Head of caudate nucleus (tissue), 42 donors: ENCODE data around the gene NPR3.

Experiments used
- DNase-seq, 42 donors: peaks; one replicate each; pipeline versions ENCODE4 v3.0.0 to v3.0.0-alpha.2; 2020 to 2021; ENCODE audit warnings: mixed read lengths in 7 of 42
- intact Hi-C: fragments of 100-400 bp; cut with DNase I; formaldehyde crosslinking; loops from one replicate; pipeline ENCODE4 v1.15.0; 2022

The NPR3 gene, protein sequence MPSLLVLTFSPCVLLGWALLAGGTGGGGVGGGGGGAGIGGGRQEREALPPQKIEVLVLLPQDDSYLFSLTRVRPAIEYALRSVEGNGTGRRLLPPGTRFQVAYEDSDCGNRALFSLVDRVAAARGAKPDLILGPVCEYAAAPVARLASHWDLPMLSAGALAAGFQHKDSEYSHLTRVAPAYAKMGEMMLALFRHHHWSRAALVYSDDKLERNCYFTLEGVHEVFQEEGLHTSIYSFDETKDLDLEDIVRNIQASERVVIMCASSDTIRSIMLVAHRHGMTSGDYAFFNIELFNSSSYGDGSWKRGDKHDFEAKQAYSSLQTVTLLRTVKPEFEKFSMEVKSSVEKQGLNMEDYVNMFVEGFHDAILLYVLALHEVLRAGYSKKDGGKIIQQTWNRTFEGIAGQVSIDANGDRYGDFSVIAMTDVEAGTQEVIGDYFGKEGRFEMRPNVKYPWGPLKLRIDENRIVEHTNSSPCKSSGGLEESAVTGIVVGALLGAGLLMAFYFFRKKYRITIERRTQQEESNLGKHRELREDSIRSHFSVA

DNA sequence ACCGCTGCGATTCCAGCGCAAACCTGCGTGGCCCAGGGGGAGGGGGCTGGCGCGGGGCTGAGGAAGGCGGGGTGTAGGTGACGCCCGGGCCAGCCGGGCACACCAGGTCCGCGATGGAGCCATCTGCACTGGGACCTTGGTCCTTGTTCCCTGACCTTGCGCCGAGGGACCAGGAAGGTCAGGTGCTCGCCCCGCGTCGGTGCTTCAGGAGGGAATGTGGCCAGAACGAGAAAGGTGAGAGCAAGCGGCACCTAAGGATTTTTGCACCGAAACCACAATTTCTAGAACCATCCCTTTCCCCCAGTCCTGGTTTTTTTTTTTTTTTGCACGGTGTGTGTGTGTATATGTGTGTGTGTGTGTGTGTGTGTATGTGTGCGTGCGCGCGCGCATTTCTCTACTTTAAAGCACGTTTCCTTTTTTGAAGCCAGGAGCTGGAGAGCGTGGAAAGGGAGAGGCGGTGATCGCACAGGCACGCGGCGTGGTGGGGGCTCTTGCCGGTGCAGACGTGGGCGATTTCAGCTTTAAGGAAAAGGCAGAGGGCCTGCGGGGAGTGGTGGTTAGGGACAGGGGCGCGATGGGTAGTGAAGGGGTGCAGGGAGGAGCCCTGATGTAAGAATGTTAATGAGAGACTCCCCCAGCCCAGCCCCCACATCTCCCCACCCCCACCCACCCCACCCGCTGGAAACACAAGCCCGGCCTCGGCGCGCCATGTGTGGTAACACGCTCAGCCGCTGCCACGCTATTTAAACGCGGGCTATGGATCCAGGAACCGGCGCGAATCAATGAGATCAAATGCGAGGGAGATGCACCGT is at the start of gene NPR3:
Gene NPR3, plus strand, starts transcription at position 772 of the 812 bp plus-strand sequence. CDS start 456 bp downstream, outside the sequence.
- peak in 13 of 42 donors; percentile 2 to 54 (median 23) for DNase-seq
- intact Hi-C loops = no loop called here

- no peak for DNase-seq
- intact Hi-C loops = no loop called here
Observed at GRCh38 chr5:32664523-32664922, 46.6 kb upstream of the NPR3 start.

GRCh38 chr5:32668552-32668951 is 42.6 kb upstream of the NPR3 start:
- intact Hi-C loops = no loop called here
- DNase-seq = no peak

- DNase-seq = no peak
- intact Hi-C loops = no loop called here
Observed at GRCh38 chr5:32673272-32673671, 37.8 kb upstream of the NPR3 start.

DNA sequence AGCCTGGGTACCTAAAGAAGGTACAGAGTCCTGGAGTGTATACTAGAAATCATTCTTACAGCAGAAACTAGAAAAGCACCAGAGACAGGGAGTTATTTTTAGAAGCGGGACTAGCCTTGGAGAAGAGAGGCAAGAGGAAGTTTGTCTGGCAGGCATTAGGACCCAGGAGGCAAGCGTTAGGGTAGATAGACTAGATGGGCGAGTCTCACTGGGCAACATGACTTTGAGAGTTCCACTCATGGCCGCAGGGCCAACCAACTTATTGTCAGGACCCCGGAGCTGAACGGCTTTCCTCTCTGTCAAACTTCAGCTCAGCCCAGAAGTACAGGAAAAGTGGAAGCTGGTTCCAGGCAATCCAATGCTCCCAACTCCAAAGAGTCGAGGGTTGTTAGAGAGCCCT is 34.1 kb upstream of the NPR3 start:
- no peak for DNase-seq
- intact Hi-C loops = no loop called here

GRCh38 chr5:32678472-32678871 is 32.6 kb upstream of the NPR3 start:
- intact Hi-C loops = no loop called here
- DNase-seq = no peak

DNA sequence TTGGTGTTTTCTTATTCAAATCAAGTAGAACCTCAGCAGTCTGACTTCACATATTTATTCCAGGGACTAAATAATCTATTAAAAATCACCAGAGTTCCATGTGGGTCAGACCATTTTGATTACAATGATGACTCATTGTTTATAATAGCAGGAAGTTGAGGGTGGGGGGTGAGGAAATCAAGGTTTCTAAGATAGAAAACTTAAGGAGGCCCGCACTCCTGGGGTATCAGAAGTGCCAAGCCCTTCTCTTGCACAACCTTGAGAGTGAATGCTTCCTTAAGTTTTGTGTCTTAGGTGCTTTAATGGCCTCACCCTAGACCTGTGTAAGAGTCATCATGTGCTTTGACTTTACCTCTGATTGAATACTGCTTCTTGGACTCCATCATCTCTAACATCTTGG is 31.9 kb upstream of the NPR3 start:
- no peak for DNase-seq
- intact Hi-C loops = no loop called here

DNA sequence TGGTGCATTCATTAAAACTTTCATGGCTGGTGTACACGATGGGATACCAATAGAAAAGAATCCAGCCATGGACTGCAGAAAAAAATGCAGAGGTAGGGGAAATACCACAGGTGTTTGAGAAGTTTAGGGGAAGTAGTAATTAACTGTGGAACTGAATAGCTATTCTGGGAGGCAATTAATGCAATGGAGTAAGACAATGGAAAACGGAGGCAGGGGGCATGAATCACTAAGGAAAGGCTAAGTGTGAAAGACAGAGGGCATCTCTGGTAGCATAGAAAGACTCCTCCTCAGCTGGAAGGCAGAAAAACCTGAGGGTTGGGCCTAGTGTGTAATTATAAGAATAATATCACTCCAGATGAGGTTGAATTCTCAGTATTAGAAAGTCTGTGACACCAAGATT is 30.9 kb upstream of the NPR3 start:
- no peak for DNase-seq
- intact Hi-C loops = no loop called here

DNA sequence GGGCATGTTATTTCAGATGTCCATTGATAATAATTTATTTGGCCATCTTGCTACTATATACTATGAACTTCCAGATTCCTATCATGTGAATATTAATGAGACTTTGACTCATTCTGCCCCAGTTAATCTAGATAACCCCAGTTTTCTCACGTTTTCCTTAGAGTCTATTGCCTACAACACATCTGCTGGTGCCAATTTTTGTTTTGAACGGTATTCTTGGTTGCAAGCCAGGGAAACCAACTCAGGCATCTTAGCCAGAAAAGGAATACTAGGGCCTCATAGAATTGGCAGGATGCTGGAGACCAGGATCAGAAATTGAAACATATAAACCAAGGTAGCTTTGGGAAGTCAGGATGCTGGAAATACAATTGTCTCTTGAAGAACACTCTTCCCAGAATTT is 28.0 kb upstream of the NPR3 start:
- DNase-seq = no peak
- intact Hi-C loops = no loop called here

DNA sequence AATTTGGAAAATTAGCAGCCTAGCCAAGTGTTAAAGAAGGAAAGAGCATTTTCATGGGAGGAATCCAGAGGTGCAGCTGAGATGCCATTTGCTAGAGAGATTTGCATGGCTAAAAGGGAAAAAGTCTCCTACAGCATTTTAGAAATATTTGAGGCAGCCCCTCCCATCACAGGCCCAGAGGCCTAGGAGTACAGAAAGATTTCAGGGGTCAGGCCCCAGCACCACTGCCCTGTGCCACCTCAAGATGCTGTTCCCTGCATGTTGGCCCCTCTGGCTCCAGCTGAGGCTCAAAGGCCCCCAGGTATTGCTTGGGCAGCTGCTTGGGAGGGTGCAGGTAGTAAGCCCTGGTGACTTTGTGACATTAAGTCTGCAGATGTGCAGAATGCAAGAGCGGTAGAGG is 26.9 kb upstream of the NPR3 start:
- intact Hi-C loops = no loop called here
- no peak for DNase-seq

GRCh38 chr5:32686799-32687498 is 24.2 kb upstream of the NPR3 start:
- intact Hi-C loops = no loop called here
- DNase-seq = no peak

GRCh38 chr5:32687499-32687831 is 23.7 kb upstream of the NPR3 start:
- intact Hi-C loops = no loop called here
- no peak for DNase-seq

DNA sequence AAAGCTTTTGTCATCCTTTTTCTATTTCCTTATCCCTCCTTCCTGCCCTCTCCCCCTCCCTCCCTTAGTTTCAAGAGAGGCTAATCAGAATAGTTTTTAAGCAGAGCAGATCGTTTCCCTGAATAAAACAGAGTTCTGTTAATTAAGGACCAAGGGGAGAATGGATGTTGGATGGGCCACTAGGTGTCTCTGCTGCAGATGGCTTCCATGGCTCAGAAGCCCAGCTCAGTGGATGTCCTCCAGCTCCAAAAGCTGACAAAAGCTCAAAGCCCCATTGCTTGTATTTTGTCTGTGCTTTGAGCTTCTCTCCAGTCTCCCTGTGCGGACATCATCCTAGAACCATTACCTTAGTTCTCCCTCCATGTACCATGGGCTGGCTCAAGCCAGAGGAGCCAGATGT is 21.0 kb upstream of the NPR3 start:
- intact Hi-C loops = no loop called here
- DNase-seq = no peak

DNA sequence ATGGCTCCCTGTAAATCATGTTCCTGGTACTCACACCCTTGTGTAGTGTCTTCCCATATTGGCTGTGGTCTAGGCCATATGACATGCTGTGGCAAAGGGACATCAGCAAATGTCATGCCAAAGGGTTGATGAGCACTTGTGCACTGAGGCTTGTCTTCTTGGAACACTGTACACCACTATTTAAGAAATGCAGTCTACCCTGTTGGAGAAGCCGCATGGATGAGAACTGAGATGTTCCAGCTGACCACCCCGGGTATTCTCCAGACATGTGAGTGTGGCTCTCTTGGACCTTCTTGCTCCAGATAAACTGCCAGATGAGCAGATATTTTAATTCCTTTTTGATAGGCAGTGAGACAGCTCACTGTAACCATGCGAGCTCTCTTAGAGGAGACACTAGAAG is 20.5 kb upstream of the NPR3 start:
- no peak for DNase-seq
- intact Hi-C loops = no loop called here

DNA sequence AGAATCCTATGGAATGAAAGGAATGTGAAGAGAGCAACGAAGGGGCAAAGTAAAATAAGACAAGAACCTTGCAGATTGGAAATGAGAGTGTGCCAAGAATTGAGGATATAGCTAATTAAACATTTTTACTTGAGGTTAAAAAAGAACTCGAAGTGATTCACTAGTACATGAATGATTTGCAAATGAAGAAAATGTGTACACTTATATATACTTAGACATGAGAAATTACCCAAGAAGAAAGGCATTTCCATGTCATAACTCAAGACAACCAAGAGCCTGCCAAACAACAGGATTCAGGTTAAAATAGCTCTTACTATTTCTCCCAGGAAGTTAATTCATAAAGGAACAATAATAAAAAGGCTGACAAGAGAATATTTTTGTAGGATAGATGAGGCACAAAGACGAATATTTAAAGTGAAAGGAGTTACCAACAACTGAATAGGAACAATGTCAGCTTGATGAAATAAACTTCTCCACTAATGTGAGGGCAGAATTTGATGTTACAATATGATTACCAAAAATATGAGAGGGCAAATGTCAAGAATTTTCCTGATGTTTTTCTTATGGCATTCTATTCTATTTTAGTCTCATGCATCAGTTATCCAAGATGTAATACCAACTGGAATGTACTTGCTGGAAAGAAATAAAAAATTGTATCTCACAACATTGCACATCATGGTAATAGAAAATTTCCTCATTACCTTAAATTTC is 18.9 kb upstream of the NPR3 start:
- DNase-seq = no peak
- intact Hi-C loops = no loop called here

- intact Hi-C loops = no loop called here
Observed at GRCh38 chr5:32703957-32704356, 7.2 kb upstream of the NPR3 start.

GRCh38 chr5:32707418-32707997 is 3.6 kb upstream of the NPR3 start:
- no peak for DNase-seq
- intact Hi-C loops = no loop called here

More at GRCh38 chr5:32703957-32704356, 7.2 kb upstream of the NPR3 start:
- no peak for DNase-seq

- intact Hi-C loops = no loop called here
- DNase-seq = no peak
Observed at GRCh38 chr5:32708949-32709348, 2.2 kb upstream of the NPR3 start.
